ENCODE measurements around the gene MAPRE3. TPM values are rescaled to one million over a fixed set of nuclear protein-coding genes. Genes with fewer than 3 reads are reported as not detected.

MAPRE3 gene
- total RNA-seq, 4 donors from 2014 or later, result 8.5 to 18.6 (median 12.4) TPM

GRCh38 chr2:27019931-27020855, 49.8 kb downstream of the MAPRE3 start:
- no peak overlapping the region for H3K4me3 ChIP-seq
- H3K36me3 ChIP-seq, result peaks cover 0 to 34% of the 10 kb centered on the region in 2 donors
- no peaks in the 10 kb centered on the region for H3K27me3 ChIP-seq
- TF ChIP-seq POLR2A (IDR thresholded peaks at IDR 0.05) (no peak), CTCF (IDR thresholded peaks at IDR 0.05) (no peak)
- H3K4me1 ChIP-seq, result peaks cover 0 to 38% (median 8%) of the 10 kb centered on the region in 3 donors
- no peaks in the 10 kb centered on the region for H3K9me3 ChIP-seq
- H3K27ac ChIP-seq, result peak overlapping the region in 1 of 4 donors; percentile 22
- ATAC-seq, result no peak
- WGBS, 2 donors (ENCODE audit: low coverage in 1 of 2), result 69 to 73% methylated on average over 5 to 8 of the region's 9 CpGs

- H3K9me3 ChIP-seq, result no peaks in the 10 kb centered on the region
- no peaks in the 10 kb centered on the region for H3K27me3 ChIP-seq
- H3K36me3 ChIP-seq, result peaks cover 0 to 46% of the 10 kb centered on the region in 2 donors
- peaks cover 0 to 27% (median 0%) of the 10 kb centered on the region in 3 donors for H3K4me1 ChIP-seq
- 69 to 76% methylated on average over 6 to 10 of the region's 11 CpGs for WGBS, 2 donors (ENCODE audit: low coverage in 1 of 2)
- TF ChIP-seq POLR2AphosphoS5 (IDR thresholded peaks at IDR 0.05), result no peak
- TF ChIP-seq EP300 (IDR thresholded peaks at IDR 0.05), result no peak
- TF ChIP-seq POLR2A (IDR thresholded peaks at IDR 0.05), result no peak
- TF ChIP-seq CTCF (IDR thresholded peaks at IDR 0.05), result no peak
- H3K27ac ChIP-seq, result no peak overlapping the region
- no peak for ATAC-seq
- no peak overlapping the region for H3K4me3 ChIP-seq
Measured at GRCh38 chr2:27021253-27022049, 51.0 kb downstream of the MAPRE3 start.

GRCh38 chr2:27023740-27024139, 53.3 kb downstream of the MAPRE3 start:
- Histone ChIP-seq H3K27me3 (no peaks in the 10 kb centered on the region), H3K4me3 (no peak overlapping the region), H3K36me3 (peaks cover 0 to 69% of the 10 kb centered on the region in 2 donors), H3K4me1 (peaks cover 0 to 23% (median 0%) of the 10 kb centered on the region in 3 donors), H3K9me3 (no peaks in the 10 kb centered on the region), H3K27ac (no peak overlapping the region)
- TF ChIP-seq POLR2A (IDR thresholded peaks at IDR 0.05), result no peak
- no peak for TF ChIP-seq CTCF (IDR thresholded peaks at IDR 0.05)
- no peak for TF ChIP-seq POLR2AphosphoS5 (IDR thresholded peaks at IDR 0.05)
- no peak for TF ChIP-seq EP300 (IDR thresholded peaks at IDR 0.05)
- no peak for ATAC-seq
- 80% methylated on average over 2 of the region's 7 CpGs; no CpG with 5 or more reads in 1 of the 2 donors for WGBS, 2 donors (ENCODE audit: low coverage in 1 of 2)

- H3K27ac ChIP-seq, result no peak overlapping the region
- no peak for TF ChIP-seq EP300 (IDR thresholded peaks at IDR 0.05)
- TF ChIP-seq CTCF (IDR thresholded peaks at IDR 0.05), result no peak
- no peak for TF ChIP-seq POLR2A (IDR thresholded peaks at IDR 0.05)
- no peak for TF ChIP-seq POLR2AphosphoS5 (IDR thresholded peaks at IDR 0.05)
- H3K4me1 ChIP-seq, result peaks cover 0 to 23% (median 0%) of the 10 kb centered on the region in 3 donors
- no peaks in the 10 kb centered on the region for H3K27me3 ChIP-seq
- WGBS, 2 donors (ENCODE audit: low coverage in 1 of 2), result 40 to 94% methylated on average over 2 to 3 of the region's 18 CpGs
- H3K36me3 ChIP-seq, result peaks cover 0 to 73% of the 10 kb centered on the region in 2 donors
- no peak for ATAC-seq
- H3K4me3 ChIP-seq, result no peak overlapping the region
- no peaks in the 10 kb centered on the region for H3K9me3 ChIP-seq
Measured at GRCh38 chr2:27024188-27024587, 53.8 kb downstream of the MAPRE3 start.
